Measurements from ENCODE around the gene UBE2QL1.
"Not testable (repeated sequence)": the region's sequence is repeated elsewhere in the genome, so short reads cannot be mapped to it uniquely, and the experiment has no call there.

Gene UBE2QL1

GRCh38 chr5:6510132-6510531, 61.5 kb downstream of the UBE2QL1 start:
- Histone ChIP-seq H3K27ac (ENCODE audit: low read depth, low read length, poor library complexity, severe bottlenecking) (no peak overlapping the region), H3K9me3 (ENCODE audit: low read length) (no peaks in the 10 kb centered on the region), H3K4me1 (ENCODE audit: insufficient read depth, low read length, severe bottlenecking) (no peaks in the 10 kb centered on the region), H3K36me3 (ENCODE audit: insufficient read depth, low read length) (no peaks in the 10 kb centered on the region), H3K79me2 (ENCODE audit: insufficient read depth, low read length) (no peaks in the 10 kb centered on the region), H3K4me2 (ENCODE audit: low read length) (no peak overlapping the region), H2AFZ (ENCODE audit: low read length) (no peak overlapping the region), H3K9ac (ENCODE audit: low read length) (no peak overlapping the region), H3K27me3 (ENCODE audit: insufficient read depth, low read length) (peaks cover 2% of the 10 kb centered on the region; the same call in 1 of the 2 replicates), H4K20me1 (ENCODE audit: insufficient read depth, low read length) (no peaks in the 10 kb centered on the region), H3K9me2 (ENCODE audit: low read depth, low read length) (no peaks in the 10 kb centered on the region), H3F3A (ENCODE audit: insufficient read depth, low read length) (no peaks in the 10 kb centered on the region), H3K4me3 (ENCODE audit: low read depth, low read length, poor library complexity, severe bottlenecking) (no peak overlapping the region)
- TF ChIP-seq EZH2 (IDR thresholded peaks at IDR 0.05; ENCODE audit: borderline replicate concordance, low read length) (no peak), CTCF (IDR thresholded peaks at IDR 0.05; ENCODE audit: low read length) (no peak)

GRCh38 chr5:6510973-6511372, 62.3 kb downstream of the UBE2QL1 start:
- H3K36me3 ChIP-seq (ENCODE audit: insufficient read depth, low read length): no peaks in the 10 kb centered on the region
- no peak overlapping the region for H2AFZ ChIP-seq (ENCODE audit: low read length)
- no peak overlapping the region for H3K27ac ChIP-seq (ENCODE audit: low read depth, low read length, poor library complexity, severe bottlenecking)
- no peaks in the 10 kb centered on the region for H3K4me1 ChIP-seq (ENCODE audit: insufficient read depth, low read length, severe bottlenecking)
- no peaks in the 10 kb centered on the region for H3K79me2 ChIP-seq (ENCODE audit: insufficient read depth, low read length)
- no peaks in the 10 kb centered on the region for H4K20me1 ChIP-seq (ENCODE audit: insufficient read depth, low read length)
- H3K4me3 ChIP-seq (ENCODE audit: low read depth, low read length, poor library complexity, severe bottlenecking): no peak overlapping the region
- H3F3A ChIP-seq (ENCODE audit: insufficient read depth, low read length): no peaks in the 10 kb centered on the region
- no peak for TF ChIP-seq CTCF (IDR thresholded peaks at IDR 0.05; ENCODE audit: low read length)
- H3K27me3 ChIP-seq (ENCODE audit: insufficient read depth, low read length): no peaks in the 10 kb centered on the region
- H3K9me3 ChIP-seq (ENCODE audit: low read length): no peaks in the 10 kb centered on the region
- no peak overlapping the region for H3K4me2 ChIP-seq (ENCODE audit: low read length)
- H3K9me2 ChIP-seq (ENCODE audit: low read depth, low read length): no peaks in the 10 kb centered on the region
- no peak overlapping the region for H3K9ac ChIP-seq (ENCODE audit: low read length)

GRCh38 chr5:6515812-6516211, 67.2 kb downstream of the UBE2QL1 start:
- H3K27ac ChIP-seq (ENCODE audit: low read depth, low read length, poor library complexity, severe bottlenecking); H3K27me3 ChIP-seq (ENCODE audit: insufficient read depth, low read length); H3K9me3 ChIP-seq (ENCODE audit: low read length); H3K9me2 ChIP-seq (ENCODE audit: low read depth, low read length); H4K20me1 ChIP-seq (ENCODE audit: insufficient read depth, low read length); H3K79me2 ChIP-seq (ENCODE audit: insufficient read depth, low read length); H3K4me3 ChIP-seq (ENCODE audit: low read depth, low read length, poor library complexity, severe bottlenecking); H3F3A ChIP-seq (ENCODE audit: insufficient read depth, low read length); H3K9ac ChIP-seq (ENCODE audit: low read length); H2AFZ ChIP-seq (ENCODE audit: low read length); H3K4me2 ChIP-seq (ENCODE audit: low read length); H3K36me3 ChIP-seq (ENCODE audit: insufficient read depth, low read length); H3K4me1 ChIP-seq (ENCODE audit: insufficient read depth, low read length, severe bottlenecking): not testable (repeated sequence)

- H3K9me2 ChIP-seq (ENCODE audit: low read depth, low read length): no peaks in the 10 kb centered on the region
- H3K27ac ChIP-seq (ENCODE audit: low read depth, low read length, poor library complexity, severe bottlenecking): no peak overlapping the region
- H4K20me1 ChIP-seq (ENCODE audit: insufficient read depth, low read length): no peaks in the 10 kb centered on the region
- H3K79me2 ChIP-seq (ENCODE audit: insufficient read depth, low read length): no peaks in the 10 kb centered on the region
- no peak overlapping the region for H3K4me3 ChIP-seq (ENCODE audit: low read depth, low read length, poor library complexity, severe bottlenecking)
- H3K4me2 ChIP-seq (ENCODE audit: low read length): no peak overlapping the region
- no peak overlapping the region for H3K9ac ChIP-seq (ENCODE audit: low read length)
- H3F3A ChIP-seq (ENCODE audit: insufficient read depth, low read length): no peaks in the 10 kb centered on the region
- H3K4me1 ChIP-seq (ENCODE audit: insufficient read depth, low read length, severe bottlenecking): no peaks in the 10 kb centered on the region
- no peak overlapping the region for H2AFZ ChIP-seq (ENCODE audit: low read length)
- no peaks in the 10 kb centered on the region for H3K9me3 ChIP-seq (ENCODE audit: low read length)
- no peak for TF ChIP-seq EZH2 (IDR thresholded peaks at IDR 0.05; ENCODE audit: borderline replicate concordance, low read length)
- TF ChIP-seq CTCF (IDR thresholded peaks at IDR 0.05; ENCODE audit: low read length): no peak
- no peaks in the 10 kb centered on the region for H3K36me3 ChIP-seq (ENCODE audit: insufficient read depth, low read length)
- no peaks in the 10 kb centered on the region for H3K27me3 ChIP-seq (ENCODE audit: insufficient read depth, low read length)
Observed at GRCh38 chr5:6516823-6517222, 68.2 kb downstream of the UBE2QL1 start.

All from OCI-LY1 (cell line).